Osteocyte (in vitro differentiated cells): ENCODE results near the gene NHS. TPM values are rescaled to one million over a fixed set of nuclear protein-coding genes. Genes with fewer than 3 reads are reported as not detected.

Experiments
- DNase-seq: peaks from one replicate; pipeline ENCODE4 v3.0.0; 2021; ENCODE audit warnings: mixed read lengths; ENCODE audit not compliant: unreplicated experiment; ENCODE audit errors: extremely low spot score
- H3K27ac Mint-ChIP-seq: one replicate; pipeline ENCODE4 v1.8.0; 2021; ENCODE audit warnings: mild to moderate bottlenecking, mixed read lengths; ENCODE audit not compliant: unreplicated experiment
- H3K27me3 Mint-ChIP-seq: one replicate; pipeline ENCODE4 v1.8.0; 2021; ENCODE audit warnings: mixed read lengths; ENCODE audit not compliant: unreplicated experiment
- H3K36me3 Mint-ChIP-seq: one replicate; pipeline ENCODE4 v1.8.0; 2021; ENCODE audit warnings: mixed read lengths; ENCODE audit not compliant: unreplicated experiment
- H3K4me1 Mint-ChIP-seq: one replicate; pipeline ENCODE4 v1.8.0; 2021; ENCODE audit warnings: mixed read lengths; ENCODE audit not compliant: unreplicated experiment
- H3K4me3 Mint-ChIP-seq: one replicate; pipeline ENCODE4 v1.8.0; 2021; ENCODE audit warnings: mild to moderate bottlenecking, moderate library complexity, mixed read lengths; ENCODE audit not compliant: unreplicated experiment
- H3K9me3 Mint-ChIP-seq: one replicate; pipeline ENCODE4 v1.8.0; 2021; ENCODE audit warnings: mixed read lengths; ENCODE audit not compliant: unreplicated experiment
- CTCF ChIP-seq: fragments of 200-600 bp; sonication (generic); IDR thresholded peaks from 2 replicates; pipeline ENCODE4 v1.5.0; 2021; ENCODE audit warnings: antibody characterized with exemption, mild to moderate bottlenecking, moderate library complexity
- total RNA-seq: library from RNA; stranded (reverse); gene quantifications from 2 replicates; pipeline ENCODE4 v1.2.1, GENCODE V29; 2021

Gene NHS
- total RNA-seq, 1 donor from 2014 or later = 4.3 TPM

DNA sequence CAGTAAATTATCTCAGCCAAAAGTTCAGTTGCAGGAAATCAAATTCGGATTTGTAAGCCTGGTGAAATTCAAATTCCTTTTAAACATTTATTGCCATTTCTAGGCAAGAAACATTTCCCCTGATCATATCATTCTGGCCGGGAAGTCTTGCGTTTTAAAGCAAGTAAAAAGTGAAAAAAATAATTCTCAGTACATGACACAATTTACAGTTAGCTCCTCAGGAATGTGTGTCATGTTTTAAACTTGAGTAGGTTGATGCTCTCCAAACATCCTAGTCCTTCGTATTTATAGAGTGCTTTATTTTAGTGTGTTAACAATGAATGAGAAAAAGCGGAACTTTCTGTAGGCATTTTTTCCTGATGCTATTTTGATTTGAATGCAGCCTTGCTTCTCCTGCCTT is 204.0 kb downstream of the NHS start:
- Mint-ChIP-seq H3K36me3 (no peaks in the 10 kb centered on the region), H3K4me3 (no peak overlapping the region), H3K4me1 (peaks cover 19% of the 10 kb centered on the region), H3K27me3 (no peaks in the 10 kb centered on the region), H3K9me3 (no peaks in the 10 kb centered on the region), H3K27ac (no peak overlapping the region)
- DNase-seq = no peak
- TF ChIP-seq CTCF = no peak

DNA sequence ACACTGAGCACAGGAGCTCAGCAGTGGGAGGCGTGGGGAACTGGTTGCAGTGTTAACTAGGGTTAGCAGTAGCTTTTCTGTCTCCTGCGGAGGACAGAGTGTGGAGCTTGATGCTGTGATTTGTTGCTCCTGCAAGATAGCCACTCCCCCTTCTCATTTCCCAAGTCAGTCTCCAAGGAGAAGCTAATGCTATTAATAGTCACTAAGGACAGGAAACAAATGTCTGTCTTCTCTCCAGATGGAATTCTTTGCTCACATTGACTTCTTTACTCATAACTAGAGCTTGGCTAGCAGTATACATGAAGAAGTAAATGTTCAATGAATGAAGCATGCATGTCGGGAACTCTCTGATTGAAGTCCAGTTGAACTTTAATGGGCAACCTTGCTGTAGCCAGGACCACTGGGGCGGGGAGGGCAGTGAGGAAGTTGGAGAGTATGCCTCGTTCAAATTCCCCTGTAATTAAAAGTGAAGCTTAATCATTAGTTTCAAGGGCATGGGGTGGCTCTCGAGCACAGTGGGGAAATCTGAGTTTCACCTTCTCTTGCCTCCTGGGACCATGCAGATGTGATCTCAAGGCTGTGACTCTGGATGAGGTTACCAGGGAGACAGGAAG is 205.6 kb downstream of the NHS start:
- TF ChIP-seq CTCF = no peak
- H3K4me3 Mint-ChIP-seq = no peak overlapping the region
- no peaks in the 10 kb centered on the region for H3K9me3 Mint-ChIP-seq
- no peaks in the 10 kb centered on the region for H3K36me3 Mint-ChIP-seq
- H3K4me1 Mint-ChIP-seq = peaks cover 25% of the 10 kb centered on the region
- no peak for DNase-seq
- H3K27me3 Mint-ChIP-seq = no peaks in the 10 kb centered on the region
- H3K27ac Mint-ChIP-seq = peak overlapping the region; percentile 84

DNA sequence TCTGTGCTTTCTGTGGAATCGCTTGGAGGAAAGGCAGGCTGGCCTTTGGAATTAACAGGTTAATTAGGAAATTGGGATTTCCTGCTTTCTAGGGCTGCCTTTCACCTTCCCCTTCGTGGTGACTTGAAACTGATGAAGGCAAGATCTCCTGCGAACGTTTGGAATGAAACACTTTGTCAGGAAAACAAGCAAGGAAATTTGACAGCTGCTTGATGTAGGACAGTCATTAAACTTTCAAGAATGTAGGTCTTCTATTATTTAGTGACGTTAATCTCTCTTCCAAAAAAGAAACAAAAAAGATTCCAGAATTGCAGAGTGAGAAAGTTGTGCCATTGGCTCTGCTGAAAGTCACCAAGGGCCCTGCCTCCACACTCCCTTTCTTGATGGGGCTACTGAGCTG is 206.6 kb downstream of the NHS start:
- peaks cover 23% of the 10 kb centered on the region for H3K4me1 Mint-ChIP-seq
- no peaks in the 10 kb centered on the region for H3K27me3 Mint-ChIP-seq
- no peak overlapping the region for H3K4me3 Mint-ChIP-seq
- no peak for DNase-seq
- H3K36me3 Mint-ChIP-seq = no peaks in the 10 kb centered on the region
- TF ChIP-seq CTCF = no peak
- H3K9me3 Mint-ChIP-seq = no peaks in the 10 kb centered on the region
- H3K27ac Mint-ChIP-seq = no peak overlapping the region

GRCh38 chrX:17584248-17584681 is 209.3 kb downstream of the NHS start:
- Mint-ChIP-seq H3K4me1 (peaks cover 23% of the 10 kb centered on the region), H3K27ac (peak overlapping the region; percentile 57), H3K9me3 (no peaks in the 10 kb centered on the region), H3K36me3 (no peaks in the 10 kb centered on the region), H3K4me3 (no peak overlapping the region), H3K27me3 (no peaks in the 10 kb centered on the region)
- TF ChIP-seq CTCF = no peak
- no peak for DNase-seq

GRCh38 chrX:17585006-17585405 is 210.0 kb downstream of the NHS start:
- no peak for DNase-seq
- Mint-ChIP-seq H3K27ac (no peak overlapping the region), H3K4me1 (peaks cover 23% of the 10 kb centered on the region), H3K27me3 (no peaks in the 10 kb centered on the region), H3K36me3 (no peaks in the 10 kb centered on the region), H3K4me3 (no peak overlapping the region), H3K9me3 (no peaks in the 10 kb centered on the region)
- no peak for TF ChIP-seq CTCF
